Thyroid gland (tissue), 4 donors: ENCODE data around the gene PSRC1.

ENCODE experiments used
- CTCF ChIP-seq, 6 experiments: fragments of 200-600 bp in 3 of 6; fragments of 450-650 bp in 3 of 6; sonication (generic) in 3 of 6; IDR thresholded peaks; one replicate each; pipeline ENCODE4 v1.5.1; 2016 to 2019; ENCODE audit warnings: antibody characterized with exemption in 6 of 6, mild to moderate bottlenecking in 2 of 6, inconsistent platforms in 1 of 6, moderate library complexity in 1 of 6
- POLR2A ChIP-seq, 2 donors: fragments of 450-650 bp; IDR thresholded peaks; one replicate each; pipeline ENCODE4 v1.6.1; 2017; ENCODE audit warnings: antibody characterized with exemption in 2 of 2, mild to moderate bottlenecking in 2 of 2, moderate library complexity in 1 of 2

DNA sequence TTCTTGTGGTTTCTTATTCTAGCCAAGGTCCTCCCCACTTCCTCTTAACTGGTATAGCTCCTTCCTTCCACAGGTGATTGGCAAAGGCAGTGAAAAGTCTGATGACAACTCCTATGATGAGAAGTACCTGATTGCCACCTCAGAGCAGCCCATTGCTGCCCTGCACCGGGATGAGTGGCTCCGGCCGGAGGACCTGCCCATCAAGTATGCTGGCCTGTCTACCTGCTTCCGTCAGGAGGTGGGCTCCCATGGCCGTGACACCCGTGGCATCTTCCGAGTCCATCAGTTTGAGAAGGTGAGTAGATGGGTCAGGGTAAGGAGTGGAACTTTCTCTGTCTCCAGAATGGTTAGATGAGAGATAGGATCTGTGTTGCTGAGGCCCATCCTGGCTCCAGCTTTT, 47.8 kb downstream of the PSRC1 start:
- TF ChIP-seq POLR2A (IDR thresholded peaks at IDR 0.05) (no peak), CTCF (IDR thresholded peaks at IDR 0.05) (no peak)
